CD4-positive, alpha-beta memory T cell (primary cell): Measurements from ENCODE around the gene ARL6IP4. TPM values are rescaled to one million over a fixed set of nuclear protein-coding genes. Genes with fewer than 3 reads are reported as not detected.

Source experiments
- CTCF ChIA-PET: fragments of 350-600 bp; sonication (Branson Sonifier 250); formaldehyde crosslinking; loops from one replicate; lab custom pipeline; 2021; ENCODE audit warnings: inconsistent platforms; ENCODE audit not compliant: partially characterized antibody; lab: Charles Lee
- POLR2A ChIA-PET: fragments of 350-600 bp; sonication (Branson Sonifier 250); formaldehyde crosslinking; loops from one replicate; lab custom pipeline; 2021; ENCODE audit not compliant: partially characterized antibody; lab: Charles Lee
- DNase-seq, 5 donors: peaks; one replicate each; pipeline versions ENCODE4 v3.0.0 to v3.0.0-alpha.2; 2020 to 2022; ENCODE audit warnings: mixed read lengths in 1 of 5
- H3K27ac ChIP-seq: one replicate; pipeline ENCODE4 v1.7.0; 2013; ENCODE audit warnings: low read depth, low read length
- H3K27me3 ChIP-seq: 2 replicates; pipeline ENCODE4 v1.7.0; 2013; ENCODE audit warnings: mild to moderate bottlenecking, low read length, moderate library complexity; ENCODE audit not compliant: insufficient read depth
- H3K36me3 ChIP-seq: 2 replicates; pipeline ENCODE4 v1.7.0; 2013; ENCODE audit warnings: mild to moderate bottlenecking, low read length, moderate library complexity; ENCODE audit not compliant: insufficient read depth
- H3K4me1 ChIP-seq: 2 replicates; pipeline ENCODE4 v1.7.0; 2013; ENCODE audit warnings: mild to moderate bottlenecking, low read length, moderate library complexity; ENCODE audit not compliant: insufficient read depth
- H3K4me3 ChIP-seq, 2 donors: one replicate each; pipeline ENCODE4 v1.7.0; 2013; ENCODE audit warnings: low read length in 2 of 2, mild to moderate bottlenecking in 1 of 2
- H3K9me3 ChIP-seq, 2 donors: one replicate each; pipeline ENCODE4 v1.7.0; 2013; ENCODE audit warnings: low read length in 2 of 2, control low read depth in 1 of 2; ENCODE audit not compliant: control insufficient read depth in 1 of 2
- H3K27ac Mint-ChIP-seq, 7 donors: one replicate each; pipeline ENCODE4 v1.8.0; 2020 to 2021; ENCODE audit warnings: mixed read lengths in 7 of 7, mild to moderate bottlenecking in 6 of 7, inconsistent platforms in 3 of 7, moderate library complexity in 3 of 7
- H3K27me3 Mint-ChIP-seq, 2 donors: one replicate each; pipeline ENCODE4 v1.8.0; 2020 to 2021; ENCODE audit warnings: mixed read lengths in 2 of 2
- H3K36me3 Mint-ChIP-seq, 2 donors: one replicate each; pipeline ENCODE4 v1.8.0; 2020 to 2021; ENCODE audit warnings: mixed read lengths in 2 of 2, inconsistent platforms in 1 of 2, mild to moderate bottlenecking in 1 of 2
- H3K4me1 Mint-ChIP-seq, 4 donors: one replicate each; pipeline ENCODE4 v1.8.0; 2020 to 2021; ENCODE audit warnings: mixed read lengths in 4 of 4, mild to moderate bottlenecking in 1 of 4
- H3K4me3 Mint-ChIP-seq, 8 donors: one replicate each; pipeline ENCODE4 v1.8.0; 2020 to 2021; ENCODE audit warnings: mixed read lengths in 8 of 8, mild to moderate bottlenecking in 7 of 8, moderate library complexity in 6 of 8, inconsistent platforms in 3 of 8
- H3K9me3 Mint-ChIP-seq, 8 donors: one replicate each; pipeline ENCODE4 v1.8.0; 2020 to 2021; ENCODE audit warnings: mixed read lengths in 8 of 8, mild to moderate bottlenecking in 5 of 8, inconsistent platforms in 3 of 8, moderate library complexity in 1 of 8
- intact Hi-C: fragments of 100-400 bp; cut with micrococcal nuclease; formaldehyde crosslinking; loops from one replicate; pipeline ENCODE4 v1.15.1; 2023
- polyA plus RNA-seq, 2 donors: library from polyadenylated mRNA; unstranded; fragments of 300-500 nt; fragmentation: Illumina TruSeq; gene quantifications; one replicate each; pipeline ENCODE4 v1.2.3, GENCODE V29; 2021
- total RNA-seq, 2 experiments: library from RNA; stranded (reverse); gene quantifications; one replicate each; pipeline ENCODE4 v1.2.3, GENCODE V29; 2021

Gene ARL6IP4
- total and polyA plus RNA-seq, 4 experiments from 2014 or later = 159 to 252 (median 182) TPM

DNA sequence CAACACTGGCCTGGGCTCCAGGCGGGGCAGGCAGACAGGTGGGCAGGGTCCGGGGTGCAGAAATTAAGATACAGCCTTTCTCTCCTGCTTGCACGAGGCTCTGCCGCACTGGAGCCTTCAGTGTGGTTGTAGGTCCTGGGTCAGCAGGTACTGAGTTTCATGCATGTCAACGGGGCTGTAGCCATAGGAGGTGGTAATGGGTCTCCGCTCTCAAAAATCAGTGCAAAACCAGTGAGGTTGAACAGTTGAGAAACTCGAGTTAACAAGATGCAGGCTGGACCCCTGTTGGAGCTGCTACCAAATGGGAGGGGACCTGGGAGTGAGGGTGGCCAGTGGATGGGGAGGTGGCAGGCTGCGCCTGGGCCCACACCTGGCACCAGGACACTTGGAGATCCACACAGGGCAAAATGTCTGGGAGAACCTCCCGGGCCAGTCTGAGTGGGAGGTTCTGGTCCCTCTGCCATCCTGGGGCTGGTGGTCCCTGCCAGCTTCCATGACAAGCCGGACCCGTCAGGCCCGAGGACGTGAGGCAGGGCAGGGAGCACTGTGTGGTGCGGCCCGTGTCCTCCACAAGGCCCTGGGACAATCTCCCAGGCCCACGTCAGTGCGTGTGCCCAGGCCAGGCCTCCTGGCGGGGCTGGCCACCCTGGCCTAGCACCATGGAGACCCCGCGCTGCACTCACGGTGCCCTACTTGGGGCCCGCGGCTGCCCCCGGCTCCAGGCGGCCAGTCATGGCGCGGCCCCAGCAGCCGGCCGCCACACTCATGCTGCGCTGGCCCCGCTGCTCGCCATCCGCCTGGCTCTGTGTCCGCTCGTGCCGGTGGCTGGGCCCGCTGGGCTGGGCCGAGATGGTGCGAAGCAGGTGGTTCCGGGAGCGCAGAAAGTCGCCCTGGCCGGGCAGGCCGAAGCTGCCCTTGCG lies 5.1 kb downstream of the ARL6IP4 start:
- no peaks in the 10 kb centered on the region for H3K27me3 ChIP-seq
- CTCF ChIA-PET = interaction anchor here (0.6 to 1.5 kb wide), 2 partner anchors 125 to 190 kb away, joined by 3 to 5 read pairs; no protein-coding TSS in a partner anchor
- H3K9me3 Mint-ChIP-seq = peaks cover 0 to 4% (median 0%) of the 10 kb centered on the region in 8 donors
- POLR2A ChIA-PET = interaction anchor here (1.4 to 3.4 kb wide), 2 partner anchors 11 kb away, joined by 3 to 17 read pairs; partner anchors contain the start of gene OGFOD2
- no peak overlapping the region for H3K4me3 ChIP-seq
- DNase-seq = no peak
- H3K27ac ChIP-seq = no peak overlapping the region
- H3K4me1 Mint-ChIP-seq = peaks cover 15 to 37% (median 26%) of the 10 kb centered on the region in 4 donors
- no peaks in the 10 kb centered on the region for H3K9me3 ChIP-seq
- peaks cover 10% of the 10 kb centered on the region for H3K36me3 ChIP-seq
- H3K27ac Mint-ChIP-seq = peak overlapping the region in 2 of 7 donors; percentile 68 to 78
- intact Hi-C loops = no loop called here
- peaks cover 0 to 23% of the 10 kb centered on the region in 2 donors for H3K36me3 Mint-ChIP-seq
- peaks cover 35% of the 10 kb centered on the region for H3K4me1 ChIP-seq
- H3K27me3 Mint-ChIP-seq = no peaks in the 10 kb centered on the region
- H3K4me3 Mint-ChIP-seq = no peak overlapping the region

DNA sequence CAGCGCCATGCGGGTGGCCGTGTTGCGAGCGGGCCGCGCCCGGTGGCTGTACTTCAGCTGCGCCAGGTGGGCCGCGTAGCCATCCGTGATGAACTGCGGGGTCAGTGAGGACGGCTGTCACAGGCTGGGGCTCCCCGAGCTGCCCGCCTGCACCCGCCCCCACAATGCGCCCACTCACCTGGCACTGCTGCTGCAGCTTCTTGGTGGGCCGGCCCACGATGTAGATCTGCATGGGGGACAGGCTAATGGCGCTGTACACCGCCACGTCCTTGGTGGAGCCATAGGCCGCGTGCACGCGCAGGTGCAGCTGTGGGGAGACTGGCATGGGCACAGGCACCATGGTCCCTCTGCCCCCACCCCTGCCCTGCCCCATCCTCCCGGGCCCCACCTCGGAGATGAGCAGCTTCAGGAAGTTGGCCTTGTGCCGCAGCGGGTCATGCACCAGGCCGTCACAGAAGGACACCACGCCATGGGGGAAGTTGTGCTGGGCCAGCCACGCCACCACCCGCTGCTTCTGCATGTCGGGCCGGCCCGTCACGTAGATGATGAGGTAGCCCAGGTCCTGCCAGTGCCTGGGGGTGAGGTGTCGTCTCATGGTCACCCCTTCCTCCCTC lies 5.9 kb downstream of the ARL6IP4 start:
- ChIA-PET POLR2A (interaction anchor here (1.4 kb wide), 1 partner anchor 12 kb away, joined by 3 read pairs; the partner anchor contains the start of gene OGFOD2), CTCF (no interaction called here)
- no peak for DNase-seq
- Mint-ChIP-seq H3K27me3 (no peaks in the 10 kb centered on the region), H3K27ac (no peak overlapping the region), H3K9me3 (peaks cover 0 to 4% (median 0%) of the 10 kb centered on the region in 8 donors), H3K36me3 (peaks cover 0 to 21% of the 10 kb centered on the region in 2 donors), H3K4me3 (no peak overlapping the region), H3K4me1 (peaks cover 15 to 33% (median 25%) of the 10 kb centered on the region in 4 donors)
- Histone ChIP-seq H3K36me3 (peaks cover 10% of the 10 kb centered on the region), H3K4me3 (no peak overlapping the region), H3K27ac (no peak overlapping the region), H3K27me3 (no peaks in the 10 kb centered on the region), H3K4me1 (peaks cover 33% of the 10 kb centered on the region), H3K9me3 (no peaks in the 10 kb centered on the region)
- intact Hi-C loops = no loop called here

DNA sequence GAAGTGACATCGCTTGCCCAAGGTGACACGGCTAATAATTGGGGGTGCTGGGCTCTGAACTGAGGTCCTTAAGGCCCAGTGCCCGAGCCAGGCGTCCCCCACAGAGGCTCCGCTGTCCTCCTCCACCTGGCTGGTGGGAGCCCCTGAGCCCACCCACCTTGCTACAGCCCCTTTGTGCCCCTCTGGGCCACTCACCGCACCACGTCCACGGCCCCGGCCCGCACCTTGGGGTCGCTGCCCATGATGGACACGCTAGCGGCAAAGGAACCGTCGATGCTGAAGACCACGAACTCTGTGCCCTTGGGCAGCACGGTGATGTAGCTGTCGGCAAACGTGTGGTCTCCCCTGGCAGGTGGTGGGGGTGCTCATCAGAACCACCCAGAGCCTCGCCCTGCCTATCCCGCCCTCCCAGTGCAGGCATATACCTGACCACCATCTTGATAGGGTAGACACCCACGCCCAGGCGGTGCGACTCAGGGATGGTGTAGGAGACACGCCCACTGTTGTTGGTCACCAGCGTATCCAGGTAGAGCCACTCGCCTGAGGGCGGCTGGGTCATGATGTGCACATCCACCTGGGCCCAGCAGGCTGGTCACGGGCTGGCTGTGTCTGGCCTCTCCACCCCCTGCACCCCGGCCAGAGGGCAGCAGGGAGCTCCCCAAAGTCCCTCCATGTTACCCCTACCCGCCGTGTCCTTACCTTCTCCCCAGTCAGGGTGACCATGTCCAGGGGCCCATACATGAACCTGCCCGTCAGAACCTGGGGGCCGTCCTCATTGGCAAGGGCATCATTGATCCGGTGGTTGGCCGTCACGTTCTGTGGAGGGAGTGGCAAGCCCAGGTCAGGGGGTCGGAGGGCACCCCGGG lies 6.8 kb downstream of the ARL6IP4 start:
- Histone ChIP-seq H3K27ac (no peak overlapping the region), H3K4me1 (peaks cover 23% of the 10 kb centered on the region), H3K36me3 (peaks cover 4% of the 10 kb centered on the region), H3K4me3 (no peak overlapping the region), H3K27me3 (no peaks in the 10 kb centered on the region), H3K9me3 (no peaks in the 10 kb centered on the region)
- H3K4me3 Mint-ChIP-seq = no peak overlapping the region
- POLR2A ChIA-PET = interaction anchor here (1.4 kb wide), 1 partner anchor 13 kb away, joined by 3 read pairs; the partner anchor contains the start of gene OGFOD2
- DNase-seq = no peak
- peaks cover 10 to 24% (median 18%) of the 10 kb centered on the region in 4 donors for H3K4me1 Mint-ChIP-seq
- no peak overlapping the region for H3K27ac Mint-ChIP-seq
- intact Hi-C loops = no loop called here
- peaks cover 0 to 4% (median 0%) of the 10 kb centered on the region in 8 donors for H3K9me3 Mint-ChIP-seq
- no peaks in the 10 kb centered on the region for H3K27me3 Mint-ChIP-seq
- CTCF ChIA-PET = no interaction called here
- H3K36me3 Mint-ChIP-seq = peaks cover 0 to 20% of the 10 kb centered on the region in 2 donors

DNA sequence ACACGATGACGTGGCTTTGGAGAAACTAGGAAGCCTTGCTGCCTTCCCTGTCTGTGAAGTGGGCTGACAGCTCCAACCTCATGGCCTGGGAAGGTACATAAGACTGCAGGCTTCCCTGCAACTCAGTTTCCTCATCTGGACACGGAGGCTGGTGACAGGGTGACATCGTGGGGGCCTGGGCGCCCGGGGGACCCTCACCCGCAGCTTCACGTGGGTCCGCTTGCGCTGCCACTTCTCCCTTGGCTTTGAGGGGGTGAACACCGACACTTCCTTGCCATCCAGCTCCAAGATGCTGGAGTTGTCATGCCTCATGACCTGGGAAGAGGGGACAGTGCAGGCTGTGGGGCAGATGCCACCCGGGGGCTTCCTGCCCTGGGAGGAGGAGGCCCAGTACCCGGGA lies 7.6 kb downstream of the ARL6IP4 start:
- peaks cover 10 to 21% (median 14%) of the 10 kb centered on the region in 4 donors for H3K4me1 Mint-ChIP-seq
- H3K36me3 Mint-ChIP-seq = peaks cover 0 to 16% of the 10 kb centered on the region in 2 donors
- no peak overlapping the region for H3K27ac Mint-ChIP-seq
- peaks cover 0 to 4% (median 0%) of the 10 kb centered on the region in 8 donors for H3K9me3 Mint-ChIP-seq
- no peak for DNase-seq
- no peak overlapping the region for H3K4me3 Mint-ChIP-seq
- CTCF ChIA-PET = no interaction called here
- H3K27ac ChIP-seq = no peak overlapping the region
- H3K4me1 ChIP-seq = peaks cover 16% of the 10 kb centered on the region
- intact Hi-C loops = no loop called here
- H3K27me3 Mint-ChIP-seq = no peaks in the 10 kb centered on the region
- peaks cover 1% of the 10 kb centered on the region for H3K36me3 ChIP-seq
- POLR2A ChIA-PET = no interaction called here
- no peaks in the 10 kb centered on the region for H3K9me3 ChIP-seq
- H3K27me3 ChIP-seq = no peaks in the 10 kb centered on the region
- H3K4me3 ChIP-seq = no peak overlapping the region

DNA sequence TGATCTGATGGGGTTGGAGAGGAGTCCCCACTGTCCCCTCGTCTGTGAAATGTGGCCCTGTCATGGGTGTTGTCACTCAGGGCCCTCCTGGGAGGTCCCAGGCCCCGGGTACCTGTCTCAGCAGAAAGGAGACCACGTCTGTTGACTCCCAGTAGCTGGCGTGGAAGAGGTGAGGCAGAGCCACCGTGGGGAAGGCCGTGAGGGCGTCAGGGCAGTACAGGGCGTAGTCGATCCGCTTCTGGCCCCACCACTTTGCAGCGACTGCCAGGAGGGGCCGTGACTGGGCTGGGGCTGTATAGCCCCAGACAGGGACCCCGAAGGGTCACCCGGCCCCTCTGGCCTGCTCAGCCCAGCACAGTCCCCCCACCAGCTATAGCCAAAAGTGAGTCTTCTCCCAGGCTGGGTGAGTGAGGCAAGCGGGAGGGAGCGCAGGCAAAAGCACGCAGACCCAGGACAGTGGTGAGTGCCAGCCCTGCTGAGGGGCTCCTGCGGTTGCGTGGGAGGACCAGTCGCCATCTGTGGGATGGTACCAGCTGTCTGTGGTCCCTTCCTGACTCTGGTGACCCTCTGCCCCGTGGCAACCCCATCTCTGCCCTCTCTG lies 8.2 kb downstream of the ARL6IP4 start:
- peaks cover 0 to 11% of the 10 kb centered on the region in 2 donors for H3K36me3 Mint-ChIP-seq
- intact Hi-C loops = no loop called here
- Histone ChIP-seq H3K27me3 (no peaks in the 10 kb centered on the region), H3K27ac (no peak overlapping the region), H3K4me1 (peaks cover 9% of the 10 kb centered on the region), H3K36me3 (no peaks in the 10 kb centered on the region), H3K9me3 (no peaks in the 10 kb centered on the region), H3K4me3 (no peak overlapping the region)
- ChIA-PET CTCF (no interaction called here), POLR2A (interaction anchor here (0.8 kb wide), 1 partner anchor 14 kb away, joined by 3 read pairs; the partner anchor contains the start of gene OGFOD2)
- DNase-seq = no peak
- no peak overlapping the region for H3K4me3 Mint-ChIP-seq
- H3K4me1 Mint-ChIP-seq = peaks cover 5 to 14% (median 10%) of the 10 kb centered on the region in 4 donors
- H3K27ac Mint-ChIP-seq = no peak overlapping the region
- H3K27me3 Mint-ChIP-seq = no peaks in the 10 kb centered on the region
- H3K9me3 Mint-ChIP-seq = peaks cover 0 to 4% (median 0%) of the 10 kb centered on the region in 8 donors

DNA sequence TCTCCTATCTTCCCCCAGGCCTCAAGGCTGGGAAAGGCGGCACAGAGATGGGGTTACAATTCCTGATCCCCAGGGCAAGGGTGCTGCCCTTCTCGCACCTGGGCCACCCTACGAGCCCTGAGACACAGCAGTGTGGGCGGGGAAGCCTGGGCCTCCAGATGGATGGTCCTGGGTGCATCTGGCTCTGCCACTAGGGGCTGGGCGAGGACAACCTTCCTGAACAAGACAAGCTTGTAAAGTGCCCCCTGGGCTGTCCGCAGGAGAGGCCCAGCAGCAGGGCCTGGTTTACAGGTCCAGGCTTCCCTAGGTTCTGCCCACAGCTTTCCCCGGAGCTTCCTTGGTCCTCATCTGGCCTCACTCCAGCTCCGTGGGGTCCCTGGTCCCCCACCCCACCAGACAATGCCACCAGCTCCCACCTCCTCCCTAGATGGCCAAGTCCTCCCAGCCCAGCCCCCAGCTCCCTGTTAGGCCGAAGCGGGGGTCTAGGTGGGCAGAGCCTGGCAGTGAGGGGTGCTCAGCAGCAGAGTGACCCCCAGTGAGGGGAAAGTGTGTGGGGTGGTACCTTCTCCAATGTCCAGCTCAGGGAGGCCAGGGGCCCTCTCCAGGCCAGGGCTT lies 8.9 kb downstream of the ARL6IP4 start:
- DNase-seq = no peak
- H3K27me3 ChIP-seq = no peaks in the 10 kb centered on the region
- peaks cover 3 to 8% (median 5%) of the 10 kb centered on the region in 4 donors for H3K4me1 Mint-ChIP-seq
- H3K9me3 Mint-ChIP-seq = peaks cover 0 to 4% (median 0%) of the 10 kb centered on the region in 8 donors
- no peak overlapping the region for H3K4me3 ChIP-seq
- no peaks in the 10 kb centered on the region for H3K9me3 ChIP-seq
- H3K4me1 ChIP-seq = peaks cover 3% of the 10 kb centered on the region
- H3K36me3 ChIP-seq = no peaks in the 10 kb centered on the region
- H3K4me3 Mint-ChIP-seq = no peak overlapping the region
- H3K27me3 Mint-ChIP-seq = no peaks in the 10 kb centered on the region
- CTCF ChIA-PET = interaction anchor here (1.3 kb wide), 1 partner anchor 35 kb away, joined by 3 read pairs; no protein-coding TSS in a partner anchor
- intact Hi-C loops = no loop called here
- POLR2A ChIA-PET = interaction anchor here (0.8 to 1.4 kb wide), 3 partner anchors 9 to 15 kb away, joined by 3 to 5 read pairs (median 4); partner anchors contain the start of genes ARL6IP4 and OGFOD2
- H3K36me3 Mint-ChIP-seq = peaks cover 0 to 10% of the 10 kb centered on the region in 2 donors
- no peak overlapping the region for H3K27ac ChIP-seq
- no peak overlapping the region for H3K27ac Mint-ChIP-seq
